GM18873 (cell line): ENCODE results near the gene FRYL.

Experiments used
- ATAC-seq: cut with Tn5 transposase; IDR thresholded peaks from one replicate; pipeline ENCODE4 v1.9.1; 2021; ENCODE audit warnings: mild to moderate bottlenecking, moderate library complexity, moderate number of reproducible peaks; ENCODE audit not compliant: unreplicated experiment, low FRiP score

The FRYL gene

DNA sequence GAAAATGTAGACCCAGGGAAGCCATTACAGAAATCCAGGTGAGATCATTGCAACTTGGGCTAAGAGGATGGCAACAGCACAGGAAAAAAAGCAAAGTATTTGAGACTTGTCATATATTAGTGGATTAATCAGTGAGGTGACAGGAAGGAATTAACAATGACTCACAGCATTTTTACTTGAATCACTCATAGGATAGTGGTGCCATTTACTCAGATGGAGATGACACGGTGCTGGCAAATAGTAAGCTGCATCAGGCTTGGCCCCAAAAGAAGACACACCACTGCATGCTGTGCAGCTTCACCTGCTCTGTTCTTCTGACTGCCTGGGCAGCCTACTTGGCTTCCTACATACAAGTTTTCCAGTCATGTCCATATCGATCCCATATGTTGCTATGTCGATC is 144.8 kb downstream of the FRYL start:
- no peak for ATAC-seq

GRCh38 chr4:48634688-48635308 is 145.3 kb downstream of the FRYL start:
- ATAC-seq = no peak

GRCh38 chr4:48633657-48634056 is 146.4 kb downstream of the FRYL start:
- no peak for ATAC-seq

DNA sequence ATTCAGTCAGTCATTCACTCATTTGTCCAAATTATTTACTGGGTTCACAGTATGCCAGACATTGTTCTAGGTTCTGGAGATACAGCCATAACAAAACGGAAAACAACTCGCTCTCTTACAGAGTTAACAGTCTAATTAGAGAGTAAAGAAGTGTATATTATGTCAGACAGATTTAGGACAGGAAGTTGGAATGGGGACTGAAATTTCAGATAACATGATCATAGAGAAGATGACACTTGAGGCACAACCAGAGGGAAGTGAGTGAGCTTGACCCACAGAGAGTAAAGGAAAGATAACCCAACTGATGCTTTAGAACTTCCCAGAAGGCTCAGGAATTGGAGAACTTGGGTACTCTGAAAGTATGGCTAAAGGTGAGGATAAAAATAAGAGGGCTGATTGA is 150.6 kb downstream of the FRYL start:
- ATAC-seq = no peak

- no peak for ATAC-seq
Observed at GRCh38 chr4:48623182-48623780, 156.8 kb downstream of the FRYL start.

DNA sequence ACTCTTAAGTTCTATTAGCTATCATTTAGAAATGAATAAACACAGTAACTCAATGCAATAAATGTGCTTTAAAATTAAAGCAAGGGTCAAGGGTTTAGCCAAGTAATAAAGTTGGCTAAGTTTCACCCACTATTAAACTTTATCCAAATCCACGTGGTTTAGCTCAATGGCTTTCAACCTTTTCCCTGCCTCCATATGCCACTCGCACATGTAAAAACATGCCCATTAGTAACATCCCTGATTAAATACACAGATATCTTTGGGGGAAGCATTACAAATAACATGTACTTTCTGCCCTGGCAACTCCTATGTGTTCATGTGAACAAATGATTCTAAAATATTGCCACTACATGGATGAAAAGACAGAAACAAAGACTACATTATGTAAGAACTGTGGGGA is 159.2 kb downstream of the FRYL start:
- no peak for ATAC-seq

DNA sequence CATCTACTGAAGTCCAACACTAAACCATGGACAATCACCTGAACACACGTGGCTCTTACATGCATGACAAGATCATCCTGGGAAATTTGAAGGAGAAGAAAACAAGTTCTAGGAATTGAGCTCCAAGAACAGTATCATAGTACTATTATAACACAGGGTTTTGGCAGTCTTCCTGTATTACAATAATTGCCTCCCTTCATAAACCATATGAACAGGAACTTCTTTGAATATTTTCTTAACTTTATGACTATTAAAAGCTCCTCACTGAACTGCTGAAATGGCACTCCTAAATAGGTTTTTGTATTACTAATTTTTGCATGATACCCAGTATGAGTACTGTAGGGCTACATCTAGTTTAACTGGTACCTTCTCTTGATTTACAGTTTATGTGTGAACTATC is 160.0 kb downstream of the FRYL start:
- ATAC-seq = no peak

DNA sequence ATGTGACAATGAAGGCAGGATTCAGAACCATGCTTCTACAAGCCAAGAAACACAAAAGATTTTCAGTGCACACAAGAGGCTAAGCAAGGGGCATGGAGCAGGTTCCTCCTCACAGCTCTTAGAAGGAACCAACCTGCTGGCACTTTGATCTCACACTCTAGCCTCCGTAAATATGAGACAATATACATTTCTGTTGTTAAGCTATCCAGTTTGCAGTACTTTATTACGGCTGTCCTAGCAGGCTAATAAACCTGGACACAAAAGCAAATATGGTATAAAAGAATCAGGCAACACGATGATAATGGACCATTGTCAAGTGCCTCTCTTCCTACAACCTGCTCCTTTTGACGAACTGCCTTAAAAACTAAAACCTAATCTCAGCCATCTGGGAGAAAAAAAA is 175.6 kb downstream of the FRYL start:
- ATAC-seq = no peak

- no peak for ATAC-seq
Observed at GRCh38 chr4:48604041-48604440, 176.0 kb downstream of the FRYL start.

- ATAC-seq = no peak
Observed at GRCh38 chr4:48603366-48604003, 176.6 kb downstream of the FRYL start.

DNA sequence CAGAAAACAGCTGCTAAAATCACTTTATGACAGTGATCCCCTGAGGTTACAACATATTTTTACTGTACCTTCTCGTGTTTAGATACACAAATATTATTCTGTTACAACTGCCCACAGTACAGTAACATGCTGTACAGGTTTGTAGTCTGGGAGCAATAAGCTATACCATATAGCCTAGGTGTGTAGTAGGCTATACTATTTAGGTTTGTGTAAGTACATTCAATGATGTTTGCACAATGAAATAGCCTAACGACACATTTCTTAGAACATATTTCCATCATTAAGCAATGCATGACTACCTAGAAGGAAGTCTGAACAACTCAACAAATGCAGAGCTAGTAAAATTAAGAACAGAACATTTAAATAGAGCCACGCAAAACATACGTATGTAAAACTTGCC is 177.3 kb downstream of the FRYL start:
- no peak for ATAC-seq

- no peak for ATAC-seq
Observed at GRCh38 chr4:48602222-48602621, 177.9 kb downstream of the FRYL start.

GRCh38 chr4:48596336-48596735 is 183.7 kb downstream of the FRYL start:
- ATAC-seq = no peak

DNA sequence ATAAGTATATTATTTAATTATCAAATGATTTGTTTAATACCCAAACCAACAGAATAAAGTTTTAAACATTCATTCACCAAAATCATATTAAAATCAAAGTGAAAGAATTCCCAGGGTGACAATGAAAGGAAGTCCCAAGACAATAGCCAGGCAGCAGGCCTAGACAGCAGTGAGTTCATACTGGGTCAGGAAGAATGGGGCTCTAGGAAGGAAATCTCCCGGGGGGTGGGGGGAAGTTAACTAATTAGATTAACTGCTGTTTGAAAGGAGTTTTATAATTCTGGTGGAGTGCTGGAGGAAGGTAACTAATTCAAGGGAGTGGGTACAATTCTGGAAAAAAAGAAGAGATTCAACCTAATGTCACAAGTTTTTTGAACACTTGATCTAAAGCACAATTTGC is 185.9 kb downstream of the FRYL start:
- no peak for ATAC-seq

- ATAC-seq = no peak
Observed at GRCh38 chr4:48591372-48591771, 188.7 kb downstream of the FRYL start.

GRCh38 chr4:48590884-48591283 is 189.2 kb downstream of the FRYL start:
- ATAC-seq = no peak

DNA sequence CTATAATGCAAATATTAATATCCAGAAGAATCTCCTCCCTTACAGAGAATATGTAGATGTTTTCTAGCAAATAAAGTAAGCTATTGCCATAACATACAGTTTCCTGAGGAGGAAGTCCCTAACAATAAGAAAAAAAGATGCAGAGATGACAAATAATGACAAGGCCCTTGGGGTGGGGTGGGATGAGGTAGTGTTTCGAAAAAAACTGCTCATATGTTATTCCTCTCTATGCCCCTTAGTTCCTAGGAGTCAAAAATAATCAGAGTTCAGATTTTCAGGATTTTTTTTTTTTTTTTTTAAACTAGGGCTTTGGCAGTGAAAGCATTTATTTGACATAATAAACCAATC is 191.0 kb downstream of the FRYL start:
- ATAC-seq = no peak

- no peak for ATAC-seq
Observed at GRCh38 chr4:48588230-48589097, 191.6 kb downstream of the FRYL start.

DNA sequence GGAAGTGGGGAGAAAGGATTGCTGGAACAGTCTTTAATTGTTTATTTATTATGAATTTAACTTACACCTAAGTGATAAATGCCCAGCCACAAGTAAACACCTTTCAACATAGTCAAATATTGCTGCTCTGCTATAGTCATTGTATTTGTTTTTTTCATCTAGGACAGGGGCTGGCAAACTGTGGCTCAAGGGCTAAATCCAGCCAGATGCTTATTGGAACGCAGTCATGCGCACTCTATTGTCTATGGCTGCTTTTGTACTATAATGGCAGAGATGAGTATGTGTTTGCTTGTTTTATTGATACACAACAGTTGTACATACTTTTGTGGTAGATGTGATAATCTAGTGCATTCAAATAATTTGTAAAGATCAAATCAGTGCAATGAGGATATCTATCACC is 194.7 kb downstream of the FRYL start:
- ATAC-seq = no peak

GRCh38 chr4:48578132-48578968 is 201.7 kb downstream of the FRYL start:
- peak; percentile 68 for ATAC-seq
